ENCODE results near the gene SLC27A3. TPM values are rescaled to one million over a fixed set of nuclear protein-coding genes. Genes with fewer than 3 reads are reported as not detected.
A peak's percentile ranks its signal among the peaks of the same experiment; 100 is the strongest.

SLC27A3 gene, protein sequence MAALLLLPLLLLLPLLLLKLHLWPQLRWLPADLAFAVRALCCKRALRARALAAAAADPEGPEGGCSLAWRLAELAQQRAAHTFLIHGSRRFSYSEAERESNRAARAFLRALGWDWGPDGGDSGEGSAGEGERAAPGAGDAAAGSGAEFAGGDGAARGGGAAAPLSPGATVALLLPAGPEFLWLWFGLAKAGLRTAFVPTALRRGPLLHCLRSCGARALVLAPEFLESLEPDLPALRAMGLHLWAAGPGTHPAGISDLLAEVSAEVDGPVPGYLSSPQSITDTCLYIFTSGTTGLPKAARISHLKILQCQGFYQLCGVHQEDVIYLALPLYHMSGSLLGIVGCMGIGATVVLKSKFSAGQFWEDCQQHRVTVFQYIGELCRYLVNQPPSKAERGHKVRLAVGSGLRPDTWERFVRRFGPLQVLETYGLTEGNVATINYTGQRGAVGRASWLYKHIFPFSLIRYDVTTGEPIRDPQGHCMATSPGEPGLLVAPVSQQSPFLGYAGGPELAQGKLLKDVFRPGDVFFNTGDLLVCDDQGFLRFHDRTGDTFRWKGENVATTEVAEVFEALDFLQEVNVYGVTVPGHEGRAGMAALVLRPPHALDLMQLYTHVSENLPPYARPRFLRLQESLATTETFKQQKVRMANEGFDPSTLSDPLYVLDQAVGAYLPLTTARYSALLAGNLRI
- polyA plus RNA-seq (2013, experiment 1 of 2; ENCODE audit: insufficient read length): 14.4 TPM
- polyA plus RNA-seq (2013, experiment 2 of 2; ENCODE audit: insufficient read length): 14.2 TPM

DNA sequence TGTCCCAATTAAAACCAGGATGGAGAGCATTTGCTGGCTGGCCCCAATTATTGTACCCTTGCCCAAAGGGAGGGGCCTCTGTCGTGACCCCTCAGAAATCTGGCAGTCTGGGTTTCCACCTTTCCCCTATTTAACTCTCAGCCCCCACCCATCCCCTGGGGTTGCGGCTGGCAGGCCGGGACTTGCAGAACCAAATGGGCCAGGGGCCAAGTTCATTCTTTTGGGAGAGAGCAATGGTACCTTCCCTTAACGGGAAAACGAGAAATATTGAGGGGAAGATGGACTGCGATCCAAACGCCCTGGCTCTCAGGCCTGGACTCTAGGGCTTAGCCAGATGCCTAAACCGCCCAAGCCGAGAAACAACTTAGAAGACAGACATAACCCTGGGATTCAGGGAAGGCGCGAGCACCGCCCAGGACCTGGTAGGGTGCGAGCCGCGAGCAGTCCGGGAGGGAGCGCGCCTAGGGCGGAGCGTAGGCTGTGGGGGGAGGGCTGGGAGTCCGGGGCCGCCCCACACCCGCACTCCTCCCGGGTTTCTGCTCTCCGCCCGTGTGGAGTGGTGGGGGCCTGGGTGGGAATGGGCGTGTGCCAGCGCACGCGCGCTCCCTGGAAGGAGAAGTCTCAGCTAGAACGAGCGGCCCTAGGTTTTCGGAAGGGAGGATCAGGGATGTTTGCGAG, at the start of gene SLC27A3:
Gene SLC27A3, plus strand, starts transcription at position 628 of the 678 bp plus-strand sequence. CDS start 91 bp downstream, outside the sequence.
- DNase-seq: peak; percentile 67

DNA sequence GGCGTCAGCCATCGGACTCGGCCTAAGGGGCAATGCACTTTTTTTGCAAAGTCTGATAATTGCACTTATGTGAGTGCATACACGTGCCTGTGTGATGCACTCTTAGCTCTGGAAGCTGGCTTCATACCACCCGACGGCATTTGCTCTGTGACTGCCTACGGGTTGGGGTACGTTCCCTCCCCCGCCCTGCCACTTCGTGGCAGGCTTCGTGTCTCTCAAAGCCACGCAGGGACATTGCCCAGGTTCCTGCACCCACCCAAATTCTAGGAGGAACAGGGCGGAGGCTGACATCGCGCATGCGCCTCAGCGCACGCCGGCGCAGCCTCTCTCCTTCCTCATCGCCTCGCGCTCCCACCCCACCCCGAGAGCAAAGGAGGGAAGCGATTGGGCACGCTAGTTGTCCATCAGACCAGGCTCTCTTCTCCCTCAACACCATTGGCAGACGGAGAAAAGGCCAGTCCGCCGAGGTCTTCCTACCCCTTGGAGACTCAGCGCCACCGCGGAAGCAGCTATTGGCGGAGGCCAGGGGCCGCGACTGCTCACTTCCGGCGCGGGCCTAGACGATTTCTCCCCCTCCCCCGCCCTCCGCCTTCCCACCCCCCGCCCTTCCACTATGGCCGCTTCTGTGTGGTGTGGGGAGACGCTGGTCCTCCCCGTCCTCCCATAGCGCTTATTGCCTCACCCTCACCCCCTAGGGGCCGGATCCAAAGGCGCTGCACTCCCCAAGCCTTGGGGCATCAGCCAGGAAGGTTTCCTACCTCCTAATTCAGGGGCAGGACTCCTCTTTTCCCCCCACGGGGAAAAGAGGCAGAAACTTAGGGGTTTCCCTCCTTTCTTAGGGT, 47.5 kb upstream of the SLC27A3 start, which contains the start of gene INTS3:
Gene INTS3, plus strand, starts transcription at position 588 of the 842 bp plus-strand sequence. CDS start 585 bp downstream, outside the sequence.
- DNase-seq: peak; percentile 100

DNA sequence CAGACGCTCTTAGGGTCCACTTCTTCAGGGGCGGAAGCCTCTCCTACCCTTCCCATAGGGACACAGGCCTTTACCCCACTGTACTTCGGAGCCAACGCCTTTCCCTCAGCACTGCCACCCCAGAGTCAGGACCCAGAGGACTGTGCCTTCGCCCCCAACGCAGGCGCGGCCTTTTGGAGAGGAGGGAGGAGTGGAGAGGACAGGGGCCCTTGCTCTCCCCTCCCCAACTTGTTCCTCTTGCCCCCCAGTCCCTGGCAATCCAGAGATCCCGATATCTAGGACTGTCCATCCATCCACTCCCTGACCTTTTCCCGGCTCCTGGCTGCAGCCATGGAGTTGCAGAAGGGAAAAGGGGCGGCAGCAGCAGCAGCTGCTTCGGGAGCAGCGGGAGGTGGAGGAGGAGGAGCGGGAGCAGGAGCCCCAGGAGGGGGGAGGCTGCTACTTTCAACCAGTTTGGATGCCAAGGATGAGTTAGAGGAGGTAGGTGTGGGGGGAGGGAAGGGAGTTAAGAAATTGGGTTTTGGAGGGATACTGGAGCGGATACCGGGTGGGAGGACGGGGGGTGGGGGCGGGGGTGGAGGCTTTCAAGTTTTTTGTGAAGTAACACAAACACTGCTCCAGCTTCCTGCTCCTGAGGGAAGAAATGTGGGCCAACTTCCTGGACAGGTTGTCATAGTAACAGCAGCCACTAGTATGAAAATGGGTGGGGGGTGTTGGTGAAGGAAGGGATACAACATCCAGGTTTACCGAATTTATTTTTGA, 46.7 kb upstream of the SLC27A3 start:
- peak; percentile 59 for DNase-seq

DNA sequence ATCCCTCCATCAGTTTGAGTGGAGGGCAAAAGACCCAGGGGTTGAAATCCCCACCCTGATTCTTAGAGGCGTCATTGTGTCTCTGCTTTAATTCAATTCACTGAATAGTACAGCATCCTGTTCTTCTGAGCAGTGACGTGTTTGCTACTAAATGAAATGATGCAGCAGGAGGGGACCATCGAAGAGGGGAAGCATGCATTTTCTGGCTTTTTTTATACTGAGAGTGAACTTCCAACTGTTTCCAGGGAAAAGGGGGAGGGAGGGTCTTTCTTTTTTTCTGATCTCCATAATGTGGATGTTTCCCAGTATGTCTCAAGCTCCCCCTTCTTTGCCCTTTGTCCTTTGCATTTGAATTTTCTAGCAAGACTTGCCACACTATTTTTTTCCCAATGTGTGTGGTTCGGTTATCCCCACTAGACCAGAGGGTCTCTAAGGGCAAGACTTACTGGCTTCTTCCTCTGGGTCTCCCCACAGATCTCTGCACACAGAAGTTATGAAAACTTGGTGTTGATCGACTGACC, 44.7 kb upstream of the SLC27A3 start:
- no peak for DNase-seq

- DNase-seq: no peak
These were observed 41.2 kb upstream of the SLC27A3 start for GRCh38 chr1:153733970-153734369.

DNA sequence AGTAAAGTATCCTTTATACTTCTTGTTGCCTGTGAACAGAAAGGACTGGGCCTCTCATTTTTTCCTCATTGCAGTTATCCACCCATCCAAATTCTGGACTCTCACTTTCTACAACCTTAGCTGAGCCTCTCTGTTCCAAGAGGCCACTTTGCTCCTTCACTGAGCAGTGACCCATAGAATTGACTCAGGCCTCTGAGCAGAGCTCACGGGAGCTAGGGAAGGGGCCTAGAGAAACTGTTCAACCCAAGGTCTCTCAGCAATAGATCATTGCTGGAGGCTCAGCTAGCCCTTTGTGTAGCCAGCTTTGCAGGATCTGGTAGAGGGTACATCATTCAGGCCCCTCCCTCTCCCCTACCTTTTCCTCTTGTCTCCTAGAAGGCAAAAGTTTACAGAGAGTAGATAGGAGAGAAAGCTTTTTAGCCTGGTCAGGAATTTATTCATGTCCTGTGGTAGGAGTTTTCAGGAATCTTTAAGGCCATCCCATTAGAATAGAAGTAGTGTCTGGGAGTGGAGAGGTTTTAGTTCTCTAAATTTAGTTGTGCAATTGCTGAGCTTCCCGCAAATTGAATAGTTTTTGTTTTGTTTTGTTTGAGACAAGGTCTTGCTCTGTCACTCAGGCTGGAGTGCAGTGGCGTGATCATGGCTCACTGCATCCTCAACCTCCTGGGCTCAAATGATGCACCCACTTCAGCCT, 40.7 kb upstream of the SLC27A3 start:
- no peak for DNase-seq

GRCh38 chr1:153735090-153735420, 40.2 kb upstream of the SLC27A3 start:
- no peak for DNase-seq

GRCh38 chr1:153741986-153742385, 33.2 kb upstream of the SLC27A3 start:
- DNase-seq: no peak

- DNase-seq: peak; percentile 43
These were observed 32.6 kb upstream of the SLC27A3 start for GRCh38 chr1:153742411-153743142.

DNA sequence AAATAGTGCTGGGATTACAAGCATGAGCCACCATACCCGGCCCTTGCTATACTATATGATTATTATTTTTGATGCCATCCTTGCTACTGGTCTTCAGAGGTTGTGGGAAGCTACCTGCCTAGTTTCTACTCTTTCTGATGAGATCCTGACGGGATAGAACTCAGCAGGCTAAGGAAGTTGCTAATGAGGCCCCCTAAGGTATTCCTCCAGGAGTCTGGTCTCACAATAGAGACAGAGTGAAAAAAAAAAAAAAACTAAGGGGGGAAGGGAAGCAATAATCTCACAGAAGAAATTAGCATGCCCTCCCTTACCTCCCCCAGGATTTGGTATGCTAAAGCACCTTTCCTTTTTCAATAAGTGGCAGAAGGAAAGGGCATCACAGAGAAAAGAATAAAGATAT, 29.8 kb upstream of the SLC27A3 start:
- no peak for DNase-seq

DNA sequence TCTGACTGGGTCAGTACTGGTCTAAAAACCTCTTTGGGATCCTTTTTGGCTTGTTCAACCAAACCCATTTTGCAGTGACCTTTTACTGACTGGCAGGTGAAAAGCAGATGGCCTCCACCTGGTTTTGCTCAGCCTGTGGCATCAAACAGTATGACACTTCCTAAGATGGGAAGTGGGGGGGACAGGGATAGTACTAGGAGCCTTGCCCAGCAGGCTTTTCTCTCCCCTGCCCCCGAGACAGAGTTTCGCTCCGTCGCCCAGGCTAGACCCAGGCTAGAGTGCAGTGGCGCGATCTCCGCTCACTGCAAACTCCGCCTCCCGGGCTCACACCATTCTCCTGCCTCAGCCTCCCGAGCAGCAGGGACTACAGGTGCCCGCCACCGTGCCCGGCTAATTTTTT, 29.0 kb upstream of the SLC27A3 start:
- DNase-seq: no peak

DNA sequence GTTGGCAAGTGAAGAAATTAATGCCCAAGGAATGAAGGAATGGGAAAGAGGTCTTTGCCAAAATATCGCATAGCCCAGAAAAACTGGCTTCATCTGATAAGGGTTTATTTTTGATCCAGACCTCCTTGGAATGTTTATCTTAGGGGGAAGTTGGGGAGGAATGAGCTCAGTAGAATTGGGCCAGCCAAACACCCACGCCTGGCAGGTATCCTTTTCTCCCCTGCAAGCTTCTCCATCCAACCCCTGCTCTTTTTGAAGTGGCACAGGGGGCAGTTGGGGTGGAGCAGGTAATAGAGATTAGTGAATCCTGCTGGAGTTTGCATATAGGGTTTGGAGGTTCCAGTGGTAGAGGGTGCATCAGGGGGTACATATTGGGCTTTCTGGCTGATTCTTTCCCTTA, 26.3 kb upstream of the SLC27A3 start:
- DNase-seq: no peak

GRCh38 chr1:153749408-153750005, 25.7 kb upstream of the SLC27A3 start:
- DNase-seq: peak; percentile 76

- no peak for DNase-seq
These were observed 24.9 kb upstream of the SLC27A3 start for GRCh38 chr1:153750026-153750995.

- no peak for DNase-seq
These were observed 23.1 kb upstream of the SLC27A3 start for GRCh38 chr1:153752072-153752471.

DNA sequence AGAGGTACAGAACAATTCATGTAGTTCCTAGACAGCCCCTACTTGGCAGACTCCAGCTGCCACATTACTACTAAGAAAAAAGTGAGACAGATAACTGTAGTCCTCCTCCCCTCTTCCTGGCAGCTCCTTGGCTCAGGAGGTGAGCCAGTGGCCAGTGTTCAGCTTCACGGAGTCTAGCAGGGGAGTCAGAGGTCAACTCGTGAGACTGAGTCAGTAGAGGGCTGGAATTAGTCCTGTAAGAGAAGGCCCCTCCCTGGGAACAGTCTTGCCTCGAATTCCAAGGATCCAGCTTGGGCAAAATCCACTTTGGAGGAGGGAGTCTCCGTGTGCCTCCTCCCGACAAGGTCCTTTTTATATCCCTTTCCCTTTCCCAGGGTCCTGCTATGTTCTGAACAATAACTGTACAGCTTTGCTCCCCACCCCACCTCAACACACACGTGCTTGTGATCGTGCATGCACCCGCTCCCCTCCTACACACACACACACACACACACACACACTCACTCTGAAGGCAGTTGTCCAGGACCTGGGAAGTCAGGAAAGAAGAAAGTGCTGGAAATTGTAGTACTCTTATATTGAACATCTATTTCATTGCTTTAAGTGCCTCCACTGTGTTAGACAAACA, 22.5 kb upstream of the SLC27A3 start:
- no peak for DNase-seq

DNA sequence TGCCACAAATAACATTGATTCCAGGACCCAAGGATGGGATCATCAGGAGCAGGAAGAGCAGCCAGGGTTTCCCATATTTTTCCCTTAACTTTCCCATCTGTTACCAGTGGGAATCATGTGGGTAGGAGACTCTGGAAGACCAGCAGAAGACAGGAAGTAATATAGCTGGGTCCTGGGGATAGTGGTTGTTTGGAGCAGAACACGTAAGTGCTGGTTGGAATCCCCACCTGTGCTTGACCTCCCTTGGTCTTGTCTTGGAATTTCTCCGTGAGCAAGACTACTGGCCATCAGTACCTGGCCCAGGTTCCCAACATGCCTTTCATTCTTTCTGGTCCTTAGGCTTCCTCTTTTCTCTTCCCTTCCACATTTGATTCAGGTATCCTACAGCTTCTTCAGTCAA, 20.9 kb upstream of the SLC27A3 start:
- no peak for DNase-seq

GRCh38 chr1:153760440-153760839, 14.8 kb upstream of the SLC27A3 start:
- no peak for DNase-seq

Data from fibroblast of skin of scalp (primary cell).